HG03571 (cell line): ENCODE measurements around the gene CIB1.

Source experiments
- ATAC-seq: cut with Tn5 transposase; IDR thresholded peaks from one replicate; pipeline ENCODE4 v1.9.1; 2021; ENCODE audit not compliant: unreplicated experiment

Gene CIB1

GRCh38 chr15:90219421-90220141 is 14.2 kb downstream of the CIB1 start:
- no peak for ATAC-seq

GRCh38 chr15:90217671-90218394 is 15.9 kb downstream of the CIB1 start:
- ATAC-seq = no peak

GRCh38 chr15:90214553-90215196 is 19.1 kb downstream of the CIB1 start:
- no peak for ATAC-seq

- no peak for ATAC-seq
Observed at GRCh38 chr15:90213818-90214204, 19.9 kb downstream of the CIB1 start.

GRCh38 chr15:90213122-90213817 is 20.5 kb downstream of the CIB1 start:
- no peak for ATAC-seq

GRCh38 chr15:90212221-90213098 is 21.3 kb downstream of the CIB1 start:
- no peak for ATAC-seq

- no peak for ATAC-seq
Observed at GRCh38 chr15:90211440-90212143, 22.1 kb downstream of the CIB1 start.

- no peak for ATAC-seq
Observed at GRCh38 chr15:90211009-90211408, 22.7 kb downstream of the CIB1 start.

GRCh38 chr15:90210593-90210992 is 23.1 kb downstream of the CIB1 start:
- no peak for ATAC-seq

- ATAC-seq = peak; percentile 54
Observed at GRCh38 chr15:90209591-90209990, 24.1 kb downstream of the CIB1 start.

GRCh38 chr15:90208356-90208755 is 25.4 kb downstream of the CIB1 start:
- no peak for ATAC-seq

GRCh38 chr15:90207252-90207651 is 26.5 kb downstream of the CIB1 start:
- ATAC-seq = no peak

- ATAC-seq = no peak
Observed at GRCh38 chr15:90205886-90206285, 27.9 kb downstream of the CIB1 start.

- no peak for ATAC-seq
Observed at GRCh38 chr15:90205050-90205848, 28.5 kb downstream of the CIB1 start.

GRCh38 chr15:90203922-90204321 is 29.8 kb downstream of the CIB1 start:
- ATAC-seq = no peak

- no peak for ATAC-seq
Observed at GRCh38 chr15:90203473-90203872, 30.3 kb downstream of the CIB1 start.

GRCh38 chr15:90202929-90203328 is 30.8 kb downstream of the CIB1 start:
- no peak for ATAC-seq

GRCh38 chr15:90201944-90202375 is 31.8 kb downstream of the CIB1 start:
- ATAC-seq = no peak
